Measurements from ENCODE around the gene PDZD2. TPM values are rescaled to one million over a fixed set of nuclear protein-coding genes. Genes with fewer than 3 reads are reported as not detected.

PDZD2 gene
- polyA plus RNA-seq, 3 donors from 2014 or later, result 0.37 TPM; not detected in 2

- Mint-ChIP-seq H3K36me3 (no peaks in the 10 kb centered on the region), H3K4me1 (peaks cover 11 to 31% of the 10 kb centered on the region in 2 donors), H3K27ac (no peak overlapping the region), H3K9me3 (no peaks in the 10 kb centered on the region), H3K4me3 (no peak overlapping the region), H3K27me3 (ENCODE audit: low read depth in 3 of 3) (peaks cover 0 to 2% (median 0%) of the 10 kb centered on the region in 3 donors)
- no peak for DNase-seq
Measured at GRCh38 chr5:31783086-31783645, 144.2 kb downstream of the PDZD2 start.

- Mint-ChIP-seq H3K4me1 (peaks cover 7 to 26% of the 10 kb centered on the region in 2 donors), H3K27me3 (ENCODE audit: low read depth in 3 of 3) (peaks cover 0 to 2% (median 0%) of the 10 kb centered on the region in 3 donors), H3K36me3 (no peaks in the 10 kb centered on the region), H3K9me3 (no peaks in the 10 kb centered on the region), H3K27ac (peak overlapping the region in 1 of 6 donors; percentile 73), H3K4me3 (no peak overlapping the region)
- DNase-seq, result no peak
Measured at GRCh38 chr5:31783731-31784130, 144.8 kb downstream of the PDZD2 start.

GRCh38 chr5:31786090-31786631 is 147.2 kb downstream of the PDZD2 start:
- Mint-ChIP-seq H3K27ac (peak overlapping the region in 2 of 6 donors; percentile 5 to 55), H3K36me3 (no peaks in the 10 kb centered on the region), H3K9me3 (no peaks in the 10 kb centered on the region), H3K27me3 (ENCODE audit: low read depth in 3 of 3) (peaks cover 0 to 2% (median 0%) of the 10 kb centered on the region in 3 donors), H3K4me1 (peaks cover 0 to 7% of the 10 kb centered on the region in 2 donors), H3K4me3 (no peak overlapping the region)
- DNase-seq, result no peak

- Mint-ChIP-seq H3K36me3 (no peaks in the 10 kb centered on the region), H3K27me3 (ENCODE audit: low read depth in 3 of 3) (peaks cover 0 to 3% (median 3%) of the 10 kb centered on the region in 3 donors), H3K4me3 (no peak overlapping the region), H3K27ac (no peak overlapping the region), H3K9me3 (no peaks in the 10 kb centered on the region), H3K4me1 (no peaks in the 10 kb centered on the region)
- DNase-seq, result no peak
Measured at GRCh38 chr5:31794009-31794408, 155.1 kb downstream of the PDZD2 start.

GRCh38 chr5:31798168-31798567 is 159.2 kb downstream of the PDZD2 start:
- no peak for DNase-seq
- Mint-ChIP-seq H3K27ac (no peak overlapping the region), H3K36me3 (no peaks in the 10 kb centered on the region), H3K4me1 (no peaks in the 10 kb centered on the region), H3K27me3 (ENCODE audit: low read depth in 3 of 3) (peaks cover 2 to 11% (median 3%) of the 10 kb centered on the region in 3 donors), H3K9me3 (no peaks in the 10 kb centered on the region), H3K4me3 (no peak overlapping the region)

GRCh38 chr5:31800351-31800750 is 161.4 kb downstream of the PDZD2 start:
- peaks cover 2 to 14% (median 8%) of the 10 kb centered on the region in 3 donors for H3K27me3 Mint-ChIP-seq (ENCODE audit: low read depth in 3 of 3)
- H3K9me3 Mint-ChIP-seq, result peaks cover 0 to 3% (median 0%) of the 10 kb centered on the region in 6 donors
- no peak overlapping the region for H3K27ac Mint-ChIP-seq
- H3K36me3 Mint-ChIP-seq, result no peaks in the 10 kb centered on the region
- DNase-seq, result no peak
- H3K4me1 Mint-ChIP-seq, result no peaks in the 10 kb centered on the region
- H3K4me3 Mint-ChIP-seq, result no peak overlapping the region

- H3K4me3 Mint-ChIP-seq, result no peak overlapping the region
- peaks cover 0 to 3% (median 0%) of the 10 kb centered on the region in 6 donors for H3K9me3 Mint-ChIP-seq
- no peak for DNase-seq
- peaks cover 2 to 6% (median 6%) of the 10 kb centered on the region in 3 donors for H3K27me3 Mint-ChIP-seq (ENCODE audit: low read depth in 3 of 3)
- no peaks in the 10 kb centered on the region for H3K4me1 Mint-ChIP-seq
- H3K36me3 Mint-ChIP-seq, result no peaks in the 10 kb centered on the region
- H3K27ac Mint-ChIP-seq, result no peak overlapping the region
Measured at GRCh38 chr5:31805785-31806400, 167.0 kb downstream of the PDZD2 start.

- no peak for DNase-seq
- Mint-ChIP-seq H3K9me3 (peaks cover 0 to 3% (median 0%) of the 10 kb centered on the region in 6 donors), H3K4me1 (no peaks in the 10 kb centered on the region), H3K27me3 (ENCODE audit: low read depth in 3 of 3) (peaks cover 4 to 6% (median 4%) of the 10 kb centered on the region in 3 donors), H3K4me3 (no peak overlapping the region), H3K36me3 (no peaks in the 10 kb centered on the region), H3K27ac (no peak overlapping the region)
Measured at GRCh38 chr5:31806561-31806960, 167.6 kb downstream of the PDZD2 start.

GRCh38 chr5:31807789-31808540 is 169.0 kb downstream of the PDZD2 start:
- H3K36me3 Mint-ChIP-seq, result no peaks in the 10 kb centered on the region
- H3K4me1 Mint-ChIP-seq, result no peaks in the 10 kb centered on the region
- peaks cover 0 to 3% (median 0%) of the 10 kb centered on the region in 6 donors for H3K9me3 Mint-ChIP-seq
- H3K27me3 Mint-ChIP-seq (ENCODE audit: low read depth in 3 of 3), result peaks cover 2 to 5% (median 4%) of the 10 kb centered on the region in 3 donors
- no peak for DNase-seq
- H3K4me3 Mint-ChIP-seq, result no peak overlapping the region
- no peak overlapping the region for H3K27ac Mint-ChIP-seq

- DNase-seq, result peak; percentile 14 to 41 (median 20)
- no peaks in the 10 kb centered on the region for H3K9me3 Mint-ChIP-seq
Measured at GRCh38 chr5:31809050-31809870, 170.3 kb downstream of the PDZD2 start.

GRCh38 chr5:31811210-31811609 is 172.3 kb downstream of the PDZD2 start:
- H3K36me3 Mint-ChIP-seq, result no peaks in the 10 kb centered on the region
- no peaks in the 10 kb centered on the region for H3K9me3 Mint-ChIP-seq
- DNase-seq, result no peak
- H3K4me1 Mint-ChIP-seq, result no peaks in the 10 kb centered on the region
- H3K27ac Mint-ChIP-seq, result no peak overlapping the region
- no peak overlapping the region for H3K4me3 Mint-ChIP-seq
- H3K27me3 Mint-ChIP-seq (ENCODE audit: low read depth in 3 of 3), result peaks cover 0 to 2% (median 0%) of the 10 kb centered on the region in 3 donors

More at GRCh38 chr5:31809050-31809870, 170.3 kb downstream of the PDZD2 start:
- no peaks in the 10 kb centered on the region for H3K4me1 Mint-ChIP-seq
- no peaks in the 10 kb centered on the region for H3K36me3 Mint-ChIP-seq
- no peak overlapping the region for H3K4me3 Mint-ChIP-seq
- H3K27me3 Mint-ChIP-seq (ENCODE audit: low read depth in 3 of 3), result peaks cover 0 to 2% (median 0%) of the 10 kb centered on the region in 3 donors
- H3K27ac Mint-ChIP-seq, result no peak overlapping the region

- no peak for DNase-seq
- no peaks in the 10 kb centered on the region for H3K36me3 Mint-ChIP-seq
- no peaks in the 10 kb centered on the region for H3K4me1 Mint-ChIP-seq
- no peak overlapping the region for H3K27ac Mint-ChIP-seq
- peaks cover 0 to 2% (median 2%) of the 10 kb centered on the region in 3 donors for H3K27me3 Mint-ChIP-seq (ENCODE audit: low read depth in 3 of 3)
- peaks cover 0 to 3% (median 0%) of the 10 kb centered on the region in 6 donors for H3K9me3 Mint-ChIP-seq
- H3K4me3 Mint-ChIP-seq, result no peak overlapping the region
Measured at GRCh38 chr5:31815376-31815775, 176.4 kb downstream of the PDZD2 start.

GRCh38 chr5:31819926-31820516 is 181.1 kb downstream of the PDZD2 start:
- no peaks in the 10 kb centered on the region for H3K36me3 Mint-ChIP-seq
- H3K4me1 Mint-ChIP-seq, result no peaks in the 10 kb centered on the region
- peaks cover 3 to 9% (median 5%) of the 10 kb centered on the region in 3 donors for H3K27me3 Mint-ChIP-seq (ENCODE audit: low read depth in 3 of 3)
- H3K27ac Mint-ChIP-seq, result no peak overlapping the region
- H3K4me3 Mint-ChIP-seq, result no peak overlapping the region
- peaks cover 0 to 3% (median 0%) of the 10 kb centered on the region in 6 donors for H3K9me3 Mint-ChIP-seq
- no peak for DNase-seq
